GM21447 (cell line): ENCODE results near the gene CDKN3.
A peak's percentile ranks its signal among the peaks of the same experiment; 100 is the strongest.
"Not testable (repeated sequence)": the region's sequence is repeated elsewhere in the genome, so short reads cannot be mapped to it uniquely, and the experiment has no call there.

Experiments
- ATAC-seq: cut with Tn5 transposase; IDR thresholded peaks from one replicate; pipeline ENCODE4 v1.9.1; 2021; ENCODE audit not compliant: unreplicated experiment

Gene CDKN3

GRCh38 chr14:54423991-54424390 is 27.2 kb downstream of the CDKN3 start:
- ATAC-seq = no peak

GRCh38 chr14:54424479-54424901 is 27.7 kb downstream of the CDKN3 start:
- ATAC-seq = no peak

GRCh38 chr14:54425068-54425467 is 28.3 kb downstream of the CDKN3 start:
- ATAC-seq = no peak

GRCh38 chr14:54425537-54426274 is 28.9 kb downstream of the CDKN3 start:
- ATAC-seq = no peak

DNA sequence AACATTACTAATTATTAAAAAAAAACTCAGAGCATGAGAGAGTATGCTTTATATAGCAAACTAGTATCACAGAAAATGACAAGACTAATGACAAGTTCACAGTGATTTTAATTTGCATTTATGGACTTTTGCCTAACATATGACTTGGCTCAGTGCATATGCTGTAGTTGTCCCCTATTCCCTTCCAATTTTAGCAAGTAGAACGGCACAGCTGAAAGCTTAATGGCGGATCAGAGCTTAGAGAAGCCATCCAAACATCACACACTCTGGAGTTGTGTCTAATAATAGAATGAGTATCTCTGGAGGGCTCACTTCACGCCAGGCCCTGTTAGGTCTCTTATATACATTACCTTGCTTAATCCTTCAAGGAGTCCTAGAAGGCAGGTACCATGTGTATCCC is 31.1 kb downstream of the CDKN3 start:
- ATAC-seq = no peak

DNA sequence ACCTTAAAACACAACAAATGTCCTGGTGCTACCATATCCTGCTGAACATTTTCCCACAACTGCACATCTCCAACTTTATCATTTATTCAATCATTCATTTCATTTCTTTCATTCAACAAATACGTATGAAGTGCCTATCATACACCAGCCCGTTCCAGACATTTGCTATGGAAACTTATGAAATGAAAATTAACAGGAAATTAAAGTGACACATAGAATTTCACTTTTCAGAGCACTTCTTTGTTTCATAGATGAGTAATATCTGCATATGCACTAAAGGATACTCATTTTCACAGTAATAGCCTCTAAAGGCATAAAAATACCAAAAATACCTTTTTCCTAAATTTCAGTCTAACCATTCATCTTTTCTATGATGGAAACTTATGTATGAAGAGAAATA is 31.7 kb downstream of the CDKN3 start:
- no peak for ATAC-seq

DNA sequence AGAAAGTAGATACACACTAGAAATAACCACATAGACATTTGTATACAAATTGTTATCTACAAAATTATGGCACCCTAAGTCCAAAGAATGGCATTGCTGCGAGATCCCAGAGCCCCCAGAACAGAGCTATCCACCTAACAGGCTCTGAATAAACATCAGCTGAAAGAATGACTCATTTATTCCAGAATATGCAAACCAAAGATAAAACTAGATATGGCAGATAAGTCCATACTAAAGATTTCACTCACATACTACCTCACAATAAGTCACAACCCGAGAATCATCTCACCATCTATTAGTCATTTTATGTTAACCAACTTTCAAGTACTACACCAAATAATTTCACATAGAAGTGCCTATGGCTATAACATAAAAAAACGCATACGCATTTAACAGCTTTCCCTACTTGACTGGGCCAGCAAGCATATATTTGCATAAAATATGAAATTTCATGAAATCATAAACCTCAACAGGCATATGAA is 38.7 kb downstream of the CDKN3 start:
- ATAC-seq = no peak

DNA sequence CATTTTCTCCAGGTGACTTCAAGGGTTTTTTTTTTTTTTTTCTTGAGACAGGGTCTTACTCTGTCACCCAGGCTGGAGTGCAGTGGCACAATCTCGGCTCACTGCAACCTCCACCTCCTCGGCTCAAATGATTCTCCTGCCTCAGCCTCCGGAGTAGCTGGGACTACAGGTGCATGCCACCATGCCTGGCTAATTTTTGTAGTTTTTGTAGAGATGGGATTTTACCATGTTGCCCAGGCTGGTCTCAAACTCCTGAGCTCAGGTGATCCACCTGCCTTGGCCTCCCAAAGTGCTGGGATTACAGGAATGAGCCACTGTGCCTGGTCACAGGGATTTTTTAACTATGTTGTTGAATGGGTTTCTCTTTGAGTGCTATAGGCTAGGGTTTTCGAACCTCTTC is 41.1 kb downstream of the CDKN3 start:
- not testable (repeated sequence) for ATAC-seq

GRCh38 chr14:54438703-54439102 is 41.9 kb downstream of the CDKN3 start:
- ATAC-seq = no peak

DNA sequence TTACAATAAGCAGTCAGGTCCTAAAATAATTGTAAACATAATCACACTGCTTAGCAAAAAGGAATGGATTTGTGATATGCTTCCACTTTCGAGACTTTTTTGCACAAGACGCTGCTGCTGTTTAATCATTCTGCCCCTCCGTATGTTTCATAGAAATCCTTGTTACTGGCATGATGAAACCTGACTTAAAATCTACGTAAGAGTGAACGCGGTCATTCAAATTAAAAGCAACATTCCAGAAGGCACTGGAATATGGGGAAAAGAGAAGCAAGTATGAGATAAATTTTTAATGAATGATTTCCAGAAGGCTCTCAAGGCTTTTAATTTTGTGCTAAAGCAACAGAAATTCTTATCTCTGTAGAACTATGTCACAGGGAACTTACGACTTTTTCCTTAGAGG is 43.2 kb downstream of the CDKN3 start:
- no peak for ATAC-seq

- no peak for ATAC-seq
Measured at GRCh38 chr14:54440476-54440872, 43.7 kb downstream of the CDKN3 start.

GRCh38 chr14:54440873-54441868 is 44.4 kb downstream of the CDKN3 start, which contains the start of gene CNIH1:
TSS of gene CNIH1 (minus strand) at chr14:54441374. CDS start at chr14:54441327, 47 bp downstream.
- peak; percentile 93 for ATAC-seq

DNA sequence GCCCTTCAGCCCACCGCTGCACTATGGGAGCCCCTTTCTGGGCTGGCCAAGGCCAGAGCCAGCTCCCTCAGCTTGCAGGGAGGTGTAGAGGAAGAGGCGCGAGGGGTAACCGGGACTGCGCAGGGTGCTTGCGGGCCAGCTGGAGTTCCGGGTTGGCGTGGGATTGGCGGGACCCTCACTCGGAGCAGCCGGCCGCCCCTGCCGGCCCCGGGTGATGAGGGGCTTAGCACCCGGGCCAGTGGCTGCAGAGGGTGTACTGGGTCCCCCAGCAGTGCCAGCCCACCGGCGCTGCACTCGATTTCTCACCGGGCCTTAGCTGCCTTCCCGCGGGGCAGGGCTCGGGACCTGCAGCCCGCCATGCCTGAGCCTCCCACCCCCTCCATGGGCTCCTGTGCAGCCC is 46.2 kb downstream of the CDKN3 start:
- ATAC-seq = not testable (repeated sequence)

DNA sequence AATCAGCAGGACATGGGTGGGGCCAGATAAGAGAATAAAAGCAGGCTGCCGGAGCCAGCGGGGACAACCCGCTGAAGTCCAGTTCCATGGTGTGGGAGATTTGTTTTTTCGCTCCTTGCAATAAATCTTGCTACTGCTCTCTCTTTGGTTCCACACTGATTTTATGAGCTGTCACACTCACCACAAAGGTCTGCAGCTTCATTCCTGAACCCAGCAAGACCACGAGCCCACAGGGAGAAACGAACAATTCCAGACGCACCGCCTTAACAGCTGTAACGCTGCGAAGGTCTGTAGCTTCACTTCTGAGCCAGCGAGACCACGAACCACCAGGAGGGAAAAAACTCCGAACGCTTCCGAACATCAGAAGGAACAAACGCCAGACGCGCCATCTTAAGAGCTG is 47.2 kb downstream of the CDKN3 start:
- ATAC-seq = no peak

DNA sequence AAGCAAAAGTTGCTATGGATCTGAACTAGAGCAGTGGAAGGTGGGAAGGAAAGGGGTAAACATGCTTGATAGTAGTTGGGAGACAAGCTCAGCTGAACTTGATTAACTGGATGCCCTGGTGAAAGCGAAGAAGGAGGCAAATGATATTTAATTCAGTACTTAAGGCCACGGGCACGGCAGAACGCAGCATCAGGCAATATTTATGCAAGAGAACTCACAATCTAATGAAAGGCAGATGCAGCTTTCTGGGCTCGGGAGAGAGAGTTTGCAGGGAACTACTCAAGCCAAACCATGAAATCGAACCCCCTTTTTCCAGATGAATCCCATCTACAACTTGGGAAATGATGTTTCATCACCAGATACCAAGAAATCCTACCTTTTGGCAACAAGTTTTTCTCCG is 47.9 kb downstream of the CDKN3 start:
- ATAC-seq = no peak

DNA sequence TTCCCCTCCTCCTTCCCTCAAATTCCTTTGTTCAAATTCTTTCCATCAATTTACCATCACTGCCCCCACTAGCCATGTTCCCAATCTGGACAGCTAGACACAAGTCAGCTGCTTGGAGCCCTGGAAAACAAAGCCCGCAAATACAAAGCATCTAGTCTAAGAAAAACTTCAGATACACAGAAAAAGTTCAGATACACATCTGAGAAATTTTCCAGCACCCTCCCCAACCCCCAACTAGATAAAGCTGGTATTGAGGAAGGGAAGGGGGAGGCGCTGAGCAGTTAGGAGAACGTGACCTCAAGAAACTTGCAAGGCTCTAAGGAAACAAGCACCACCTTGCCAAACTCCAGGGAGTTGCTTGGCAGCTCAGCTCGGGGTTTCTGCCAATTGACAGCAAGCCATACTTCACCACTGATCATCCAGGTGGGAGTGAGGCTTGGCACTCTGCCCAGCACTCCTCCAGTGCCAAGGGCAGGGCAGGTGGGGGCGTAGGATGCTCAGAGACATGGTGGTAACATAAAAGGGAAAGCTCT is 49.4 kb downstream of the CDKN3 start:
- no peak for ATAC-seq

GRCh38 chr14:54447231-54447692 is 50.5 kb downstream of the CDKN3 start:
- ATAC-seq = no peak

- peak; percentile 86 for ATAC-seq
Measured at GRCh38 chr14:54450535-54450934, 53.7 kb downstream of the CDKN3 start.

- no peak for ATAC-seq
Measured at GRCh38 chr14:54451121-54451601, 54.4 kb downstream of the CDKN3 start.

DNA sequence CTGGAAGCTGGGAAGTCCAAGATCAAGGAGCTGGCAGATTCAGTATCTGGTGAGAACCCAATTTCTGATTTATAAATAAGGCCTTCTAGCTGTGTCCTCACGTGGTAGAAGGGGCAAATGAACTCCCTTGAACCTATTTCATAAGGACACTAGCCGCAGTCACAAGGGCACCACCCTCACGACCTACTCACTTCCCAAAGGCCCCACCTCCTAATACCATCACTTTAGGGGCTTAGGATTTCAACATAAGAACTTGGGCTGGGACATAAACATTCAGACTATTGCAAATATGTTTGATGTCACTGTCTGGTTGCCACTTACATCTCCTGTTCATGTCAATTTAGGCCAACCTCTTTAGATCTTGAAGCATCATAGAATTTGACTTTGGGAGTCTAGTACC is 55.2 kb downstream of the CDKN3 start:
- no peak for ATAC-seq

- ATAC-seq = no peak
Measured at GRCh38 chr14:54453252-54453651, 56.4 kb downstream of the CDKN3 start.
